ENCODE data around the gene DCX. TPM values are rescaled to one million over a fixed set of nuclear protein-coding genes. Genes with fewer than 3 reads are reported as not detected.

The DCX gene
- polyA plus RNA-seq, 3 donors, result not detected

DNA sequence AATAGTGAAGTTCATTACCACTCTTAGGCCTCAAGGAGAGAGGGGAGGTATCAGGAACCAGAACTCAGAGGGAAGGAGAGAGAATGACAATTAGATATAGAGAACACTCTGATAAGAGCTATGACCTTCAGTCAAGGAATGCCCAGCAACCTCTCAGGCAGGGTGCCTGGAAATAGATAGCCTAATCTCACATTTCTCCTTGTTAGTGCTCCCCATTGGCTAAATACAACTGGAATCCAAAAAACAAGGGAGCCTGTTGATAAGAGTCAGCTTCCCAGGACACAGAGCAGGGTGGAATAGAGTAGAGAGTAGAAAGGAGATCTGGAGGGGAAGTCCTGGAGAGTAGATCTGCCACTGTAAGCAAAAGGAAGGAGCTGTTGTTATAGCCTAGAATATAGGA lies 62.1 kb downstream of the DCX start:
- Histone ChIP-seq H3K4me1 (ENCODE audit: control insufficient read depth in 1 of 2, insufficient read depth in 2 of 2, low read length in 2 of 2) (no peaks in the 10 kb centered on the region), H3K36me3 (replicated peaks in 1 of 2; ENCODE audit: control insufficient read depth in 1 of 2, insufficient read depth in 2 of 2, low read length in 2 of 2) (no peaks in the 10 kb centered on the region), H3K9me3 (replicated peaks in 1 of 2; ENCODE audit: control insufficient read depth in 1 of 2, insufficient read depth in 1 of 2, low read length in 2 of 2) (no peaks in the 10 kb centered on the region), H2AFZ (ENCODE audit: insufficient read depth, low read depth, low read length, poor library complexity, severe bottlenecking) (no peak overlapping the region), H4K20me1 (ENCODE audit: insufficient read depth, low read length) (no peaks in the 10 kb centered on the region), H3K4me3 (replicated peaks in 1 of 3; ENCODE audit: low read depth in 2 of 3, low read length in 3 of 3) (no peak overlapping the region), H3K27me3 (ENCODE audit: control insufficient read depth in 2 of 2, insufficient read depth in 2 of 2, low read length in 2 of 2) (no peaks in the 10 kb centered on the region), H3K79me2 (ENCODE audit: insufficient read depth, low read length) (no peaks in the 10 kb centered on the region), H3K27ac (ENCODE audit: low read depth in 1 of 2, low read length in 2 of 2) (no peak overlapping the region), H3K9ac (ENCODE audit: insufficient read depth, low read length, poor library complexity, severe bottlenecking) (no peak overlapping the region), H3K4me2 (replicated peaks; ENCODE audit: extremely low read depth, low read length, poor library complexity, severe bottlenecking) (no peak overlapping the region)
- Mint-ChIP-seq H3K9me3 (peaks cover 0 to 4% (median 2%) of the 10 kb centered on the region in 7 donors), H3K4me1 (no peaks in the 10 kb centered on the region), H3K4me3 (no peak overlapping the region), H3K36me3 (no peaks in the 10 kb centered on the region), H3K27me3 (ENCODE audit: low read depth in 3 of 3) (peaks cover 0 to 6% (median 0%) of the 10 kb centered on the region in 3 donors), H3K27ac (no peak overlapping the region)
- TF ChIP-seq, protein P1, sequence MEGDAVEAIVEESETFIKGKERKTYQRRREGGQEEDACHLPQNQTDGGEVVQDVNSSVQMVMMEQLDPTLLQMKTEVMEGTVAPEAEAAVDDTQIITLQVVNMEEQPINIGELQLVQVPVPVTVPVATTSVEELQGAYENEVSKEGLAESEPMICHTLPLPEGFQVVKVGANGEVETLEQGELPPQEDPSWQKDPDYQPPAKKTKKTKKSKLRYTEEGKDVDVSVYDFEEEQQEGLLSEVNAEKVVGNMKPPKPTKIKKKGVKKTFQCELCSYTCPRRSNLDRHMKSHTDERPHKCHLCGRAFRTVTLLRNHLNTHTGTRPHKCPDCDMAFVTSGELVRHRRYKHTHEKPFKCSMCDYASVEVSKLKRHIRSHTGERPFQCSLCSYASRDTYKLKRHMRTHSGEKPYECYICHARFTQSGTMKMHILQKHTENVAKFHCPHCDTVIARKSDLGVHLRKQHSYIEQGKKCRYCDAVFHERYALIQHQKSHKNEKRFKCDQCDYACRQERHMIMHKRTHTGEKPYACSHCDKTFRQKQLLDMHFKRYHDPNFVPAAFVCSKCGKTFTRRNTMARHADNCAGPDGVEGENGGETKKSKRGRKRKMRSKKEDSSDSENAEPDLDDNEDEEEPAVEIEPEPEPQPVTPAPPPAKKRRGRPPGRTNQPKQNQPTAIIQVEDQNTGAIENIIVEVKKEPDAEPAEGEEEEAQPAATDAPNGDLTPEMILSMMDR (IDR thresholded peaks at IDR 0.05), result no peak
- DNase-seq, result no peak
- intact Hi-C loops (cut with micrococcal nuclease), result no loop called here

DNA sequence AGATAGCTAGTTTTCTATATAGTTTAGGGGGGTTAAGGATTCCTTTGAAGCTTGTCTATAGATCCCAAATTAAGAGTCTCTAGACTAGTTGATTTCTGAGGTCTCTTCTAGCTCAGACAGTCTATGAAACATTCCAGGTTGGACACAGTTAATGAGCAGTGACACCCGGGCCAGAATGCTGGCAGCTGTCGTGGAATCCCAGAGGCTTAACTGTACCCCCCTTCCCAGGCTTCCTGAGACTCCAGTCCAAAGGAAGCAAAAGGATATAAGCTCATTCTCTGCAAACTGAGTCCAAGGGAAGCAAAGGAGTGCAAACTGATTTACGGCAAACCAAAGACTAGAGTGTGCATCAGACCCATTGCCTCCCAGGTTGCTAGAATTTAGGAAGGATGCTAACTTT lies 62.9 kb downstream of the DCX start:
- Mint-ChIP-seq H3K4me3 (no peak overlapping the region), H3K36me3 (no peaks in the 10 kb centered on the region), H3K27me3 (ENCODE audit: low read depth in 3 of 3) (peaks cover 0 to 6% (median 1%) of the 10 kb centered on the region in 3 donors), H3K4me1 (no peaks in the 10 kb centered on the region), H3K9me3 (peaks cover 0 to 7% (median 2%) of the 10 kb centered on the region in 7 donors), H3K27ac (no peak overlapping the region)
- H3K9ac ChIP-seq (ENCODE audit: insufficient read depth, low read length, poor library complexity, severe bottlenecking), result no peak overlapping the region
- no peaks in the 10 kb centered on the region for H4K20me1 ChIP-seq (ENCODE audit: insufficient read depth, low read length)
- H3K27ac ChIP-seq (ENCODE audit: low read depth in 1 of 2, low read length in 2 of 2), result no peak overlapping the region
- DNase-seq, result no peak
- H3K4me1 ChIP-seq (ENCODE audit: control insufficient read depth in 1 of 2, insufficient read depth in 2 of 2, low read length in 2 of 2), result no peaks in the 10 kb centered on the region
- no peaks in the 10 kb centered on the region for H3K36me3 ChIP-seq (replicated peaks in 1 of 2; ENCODE audit: control insufficient read depth in 1 of 2, insufficient read depth in 2 of 2, low read length in 2 of 2)
- no peak overlapping the region for H2AFZ ChIP-seq (ENCODE audit: insufficient read depth, low read depth, low read length, poor library complexity, severe bottlenecking)
- no CpG with 5 or more reads among the region's 3 CpGs for WGBS (ENCODE audit: insufficient coverage)
- H3K4me2 ChIP-seq (replicated peaks; ENCODE audit: extremely low read depth, low read length, poor library complexity, severe bottlenecking), result no peak overlapping the region
- intact Hi-C loops (cut with micrococcal nuclease), result no loop called here
- TF ChIP-seq, protein P1 (IDR thresholded peaks at IDR 0.05), result no peak
- no peaks in the 10 kb centered on the region for H3K79me2 ChIP-seq (ENCODE audit: insufficient read depth, low read length)
- no peak overlapping the region for H3K4me3 ChIP-seq (replicated peaks in 1 of 3; ENCODE audit: low read depth in 2 of 3, low read length in 3 of 3)
- H3K27me3 ChIP-seq (ENCODE audit: control insufficient read depth in 2 of 2, insufficient read depth in 2 of 2, low read length in 2 of 2), result no peaks in the 10 kb centered on the region
- no peaks in the 10 kb centered on the region for H3K9me3 ChIP-seq (replicated peaks in 1 of 2; ENCODE audit: control insufficient read depth in 1 of 2, insufficient read depth in 1 of 2, low read length in 2 of 2)
